NT2/D1 (cell line): ENCODE measurements around the gene TMEM60.

Experiments used
- YY1 ChIP-seq: IDR thresholded peaks from 2 replicates; pipeline ENCODE4 v1.6.1; 2011; ENCODE audit not compliant: insufficient read length, insufficient read depth
- ZNF274 ChIP-seq: IDR thresholded peaks from 2 replicates; pipeline ENCODE4 v1.6.1; 2011; ENCODE audit warnings: mild to moderate bottlenecking, low read depth, low read length

- TF ChIP-seq YY1, result no peak
- TF ChIP-seq ZNF274, result no peak
Measured at GRCh38 chr7:77800158-77800557, 1.9 kb upstream of the TMEM60 start.
